ENCODE data around the gene STXBP1. TPM values are rescaled to one million over a fixed set of nuclear protein-coding genes. Genes with fewer than 3 reads are reported as not detected.

The STXBP1 gene
- total and polyA plus RNA-seq, 4 donors = 19.2 to 65.8 (median 46.7) TPM

DNA sequence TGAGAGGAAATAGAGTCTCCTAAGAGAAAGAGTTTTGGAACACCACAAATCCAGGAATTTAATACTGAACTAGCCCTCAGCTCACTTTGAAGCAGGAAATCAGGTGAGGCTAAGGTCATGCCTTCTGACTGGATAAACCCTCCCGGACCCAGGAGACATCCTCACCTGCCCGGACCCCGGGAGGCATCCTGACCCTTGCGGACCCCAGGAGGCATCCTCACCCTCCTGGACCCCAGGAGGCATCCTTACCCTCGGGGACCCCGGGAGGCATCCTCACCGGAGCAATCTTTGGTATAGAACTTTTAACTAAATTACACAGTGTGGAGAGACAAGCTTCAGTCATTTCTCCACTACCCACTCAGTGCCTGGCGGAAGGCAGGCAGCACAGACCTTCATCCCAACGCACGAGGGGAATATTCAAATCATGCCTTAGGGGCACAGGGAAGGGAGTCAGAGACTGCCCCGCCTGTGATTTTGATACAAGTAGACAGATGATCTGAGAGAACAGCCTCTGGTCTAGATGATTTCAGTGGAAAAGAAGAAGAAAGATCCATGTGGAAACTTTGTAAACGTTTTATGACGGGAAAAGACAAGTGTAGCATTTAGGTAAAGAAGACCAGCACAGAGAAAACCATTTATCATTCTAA, 21.3 kb downstream of the STXBP1 start:
- ATAC-seq (ENCODE audit: insufficient read depth, low FRiP score) (no peak), DNase-seq (no peak)
- TF ChIP-seq, protein P1, sequence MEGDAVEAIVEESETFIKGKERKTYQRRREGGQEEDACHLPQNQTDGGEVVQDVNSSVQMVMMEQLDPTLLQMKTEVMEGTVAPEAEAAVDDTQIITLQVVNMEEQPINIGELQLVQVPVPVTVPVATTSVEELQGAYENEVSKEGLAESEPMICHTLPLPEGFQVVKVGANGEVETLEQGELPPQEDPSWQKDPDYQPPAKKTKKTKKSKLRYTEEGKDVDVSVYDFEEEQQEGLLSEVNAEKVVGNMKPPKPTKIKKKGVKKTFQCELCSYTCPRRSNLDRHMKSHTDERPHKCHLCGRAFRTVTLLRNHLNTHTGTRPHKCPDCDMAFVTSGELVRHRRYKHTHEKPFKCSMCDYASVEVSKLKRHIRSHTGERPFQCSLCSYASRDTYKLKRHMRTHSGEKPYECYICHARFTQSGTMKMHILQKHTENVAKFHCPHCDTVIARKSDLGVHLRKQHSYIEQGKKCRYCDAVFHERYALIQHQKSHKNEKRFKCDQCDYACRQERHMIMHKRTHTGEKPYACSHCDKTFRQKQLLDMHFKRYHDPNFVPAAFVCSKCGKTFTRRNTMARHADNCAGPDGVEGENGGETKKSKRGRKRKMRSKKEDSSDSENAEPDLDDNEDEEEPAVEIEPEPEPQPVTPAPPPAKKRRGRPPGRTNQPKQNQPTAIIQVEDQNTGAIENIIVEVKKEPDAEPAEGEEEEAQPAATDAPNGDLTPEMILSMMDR (IDR thresholded peaks at IDR 0.05; ENCODE audit: control extremely low read depth, extremely low read depth) = no peak
- Histone ChIP-seq H3K27me3 (ENCODE audit: control insufficient read depth in 3 of 3, insufficient read depth in 3 of 3, low read length in 2 of 3) (no peaks in the 10 kb centered on the region), H3K4me3 (no peak overlapping the region), H3K9ac (ENCODE audit: insufficient read depth in 1 of 2, low read length in 2 of 2) (no peak overlapping the region), H3K9me3 (ENCODE audit: control insufficient read depth in 4 of 4, insufficient read depth in 3 of 4, low read length in 3 of 4) (no peaks in the 10 kb centered on the region), H3K27ac (ENCODE audit: low read depth in 1 of 2, low read length in 1 of 2) (peak overlapping the region; percentile 26 to 28), H3K36me3 (ENCODE audit: control insufficient read depth in 4 of 4, insufficient read depth in 4 of 4, low read length in 4 of 4) (no peaks in the 10 kb centered on the region), H3K4me1 (ENCODE audit: control insufficient read depth in 5 of 5, insufficient read depth in 5 of 5, low read length in 5 of 5) (peaks cover 5 to 20% (median 9%) of the 10 kb centered on the region in 5 donors)
- WGBS, 2 donors = 84 to 86% methylated on average over 13 of the region's 13 CpGs

DNA sequence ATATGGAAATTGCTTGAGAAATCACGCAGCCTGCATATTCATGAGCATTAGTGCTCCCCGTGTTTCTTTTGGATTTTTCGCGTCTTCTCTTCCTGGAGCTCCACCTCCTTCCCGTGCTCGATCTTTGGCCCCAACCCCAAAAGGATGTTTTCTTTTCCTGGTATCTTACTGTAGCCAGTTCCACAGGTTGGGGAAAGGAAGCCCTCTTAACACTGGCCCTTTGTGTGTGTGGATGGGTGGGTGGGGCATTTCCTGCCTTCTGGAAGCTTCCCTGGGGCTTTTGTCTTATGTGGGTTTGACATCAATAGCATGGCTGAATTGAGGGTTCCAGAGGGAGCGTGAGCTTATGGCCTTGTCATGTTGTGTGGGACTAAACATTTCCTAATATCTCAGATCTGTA, 21.9 kb downstream of the STXBP1 start:
- DNase-seq = peak in 1 of 3 donors; percentile 46
- Histone ChIP-seq H3K27ac (ENCODE audit: low read depth in 1 of 2, low read length in 1 of 2) (peak overlapping the region in 1 of 2 donors; percentile 67), H3K9ac (ENCODE audit: insufficient read depth in 1 of 2, low read length in 2 of 2) (no peak overlapping the region), H3K4me1 (ENCODE audit: control insufficient read depth in 5 of 5, insufficient read depth in 5 of 5, low read length in 5 of 5) (peaks cover 5 to 16% (median 8%) of the 10 kb centered on the region in 5 donors), H3K36me3 (ENCODE audit: control insufficient read depth in 4 of 4, insufficient read depth in 4 of 4, low read length in 4 of 4) (no peaks in the 10 kb centered on the region), H3K27me3 (ENCODE audit: control insufficient read depth in 3 of 3, insufficient read depth in 3 of 3, low read length in 2 of 3) (no peaks in the 10 kb centered on the region), H3K9me3 (ENCODE audit: control insufficient read depth in 4 of 4, insufficient read depth in 3 of 4, low read length in 3 of 4) (no peaks in the 10 kb centered on the region), H3K4me3 (no peak overlapping the region)
- WGBS, 2 donors = 58 to 84% methylated on average over 7 of the region's 7 CpGs
- no peak for ATAC-seq (ENCODE audit: insufficient read depth, low FRiP score)
- TF ChIP-seq, protein P1 (IDR thresholded peaks at IDR 0.05; ENCODE audit: control extremely low read depth, extremely low read depth) = no peak

DNA sequence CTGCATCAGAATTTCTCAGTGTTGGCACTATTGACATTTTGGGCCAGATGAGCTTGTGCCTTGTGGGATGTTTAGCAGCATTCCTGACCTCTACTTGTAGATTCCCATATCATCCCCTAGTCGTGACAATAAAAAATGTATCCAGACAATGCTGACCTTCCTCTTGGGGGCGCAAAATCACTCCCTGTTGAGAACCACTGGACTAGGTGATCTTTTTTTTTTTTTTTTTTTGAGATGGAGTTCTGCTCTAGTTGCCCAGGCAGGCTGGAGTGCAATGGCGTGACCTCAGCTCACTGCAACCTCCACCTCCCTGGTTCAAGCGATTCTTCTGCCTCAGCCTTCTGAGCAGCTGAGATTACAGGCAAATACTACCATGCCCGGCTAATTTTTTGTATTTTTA, 22.6 kb downstream of the STXBP1 start:
- H3K4me3 ChIP-seq = no peak overlapping the region
- TF ChIP-seq, protein P1 (IDR thresholded peaks at IDR 0.05; ENCODE audit: control extremely low read depth, extremely low read depth) = no peak
- no peak for ATAC-seq (ENCODE audit: insufficient read depth, low FRiP score)
- H3K27ac ChIP-seq (ENCODE audit: low read depth in 1 of 2, low read length in 1 of 2) = peak overlapping the region in 1 of 2 donors; percentile 36
- H3K9me3 ChIP-seq (ENCODE audit: control insufficient read depth in 4 of 4, insufficient read depth in 3 of 4, low read length in 3 of 4) = no peaks in the 10 kb centered on the region
- H3K9ac ChIP-seq (ENCODE audit: insufficient read depth in 1 of 2, low read length in 2 of 2) = no peak overlapping the region
- H3K4me1 ChIP-seq (ENCODE audit: control insufficient read depth in 5 of 5, insufficient read depth in 5 of 5, low read length in 5 of 5) = peaks cover 0 to 10% (median 6%) of the 10 kb centered on the region in 5 donors
- DNase-seq = no peak
- no peaks in the 10 kb centered on the region for H3K27me3 ChIP-seq (ENCODE audit: control insufficient read depth in 3 of 3, insufficient read depth in 3 of 3, low read length in 2 of 3)
- no peaks in the 10 kb centered on the region for H3K36me3 ChIP-seq (ENCODE audit: control insufficient read depth in 4 of 4, insufficient read depth in 4 of 4, low read length in 4 of 4)
- WGBS, 2 donors = 88 to 92% methylated on average over 5 of the region's 5 CpGs
